ENCODE data around the gene SNAP29.
"Not testable (repeated sequence)": the region's sequence is repeated elsewhere in the genome, so short reads cannot be mapped to it uniquely, and the experiment has no call there.

SNAP29 gene

GRCh38 chr22:20867179-20868024 lies 8.6 kb downstream of the SNAP29 start:
- DNase-seq = peak; percentile 41

GRCh38 chr22:20868025-20868962 lies 9.5 kb downstream of the SNAP29 start:
- DNase-seq = no peak

GRCh38 chr22:20869234-20869633 lies 10.4 kb downstream of the SNAP29 start:
- DNase-seq = no peak

- no peak for DNase-seq
Observed at GRCh38 chr22:20873214-20873613, 14.4 kb downstream of the SNAP29 start.

GRCh38 chr22:20875296-20875695 lies 16.5 kb downstream of the SNAP29 start:
- no peak for DNase-seq

- DNase-seq = no peak
Observed at GRCh38 chr22:20877715-20878114, 18.9 kb downstream of the SNAP29 start.

- DNase-seq = no peak
Observed at GRCh38 chr22:20881231-20881630, 22.4 kb downstream of the SNAP29 start.

GRCh38 chr22:20881869-20882815 lies 23.3 kb downstream of the SNAP29 start:
- DNase-seq = no peak

- no peak for DNase-seq
Observed at GRCh38 chr22:20882855-20883254, 24.0 kb downstream of the SNAP29 start.

- no peak for DNase-seq
Observed at GRCh38 chr22:20884454-20884853, 25.6 kb downstream of the SNAP29 start.

GRCh38 chr22:20885017-20885556 lies 26.3 kb downstream of the SNAP29 start:
- DNase-seq = no peak

- DNase-seq = peak; percentile 77
Observed at GRCh38 chr22:20885557-20886323, 26.9 kb downstream of the SNAP29 start.

- no peak for DNase-seq
Observed at GRCh38 chr22:20887375-20887774, 28.6 kb downstream of the SNAP29 start.

- DNase-seq = no peak
Observed at GRCh38 chr22:20889025-20889704, 30.4 kb downstream of the SNAP29 start.

GRCh38 chr22:20889904-20890540 lies 31.2 kb downstream of the SNAP29 start:
- DNase-seq = no peak

- DNase-seq = no peak
Observed at GRCh38 chr22:20890975-20891374, 32.2 kb downstream of the SNAP29 start.

GRCh38 chr22:20897737-20898136 lies 38.9 kb downstream of the SNAP29 start:
- not testable (repeated sequence) for DNase-seq

GRCh38 chr22:20899827-20900423 lies 41.1 kb downstream of the SNAP29 start:
- no peak for DNase-seq

- DNase-seq = not testable (repeated sequence)
Observed at GRCh38 chr22:20901093-20902033, 42.6 kb downstream of the SNAP29 start.

All from midbrain (tissue), 1 donor.